ENCODE results near the gene WDR81.

- TF ChIP-seq CTCF (IDR thresholded peaks at IDR 0.05) (no peak), POLR2A (IDR thresholded peaks at IDR 0.05) (no peak)
These were observed 8.4 kb downstream of the WDR81 start for GRCh38 chr17:1732833-1733321.

Measured in Peyer's patch (tissue), 4 donors.